Lung microvascular endothelial cell (primary cell): ENCODE results near the gene MYZAP. TPM values are rescaled to one million over a fixed set of nuclear protein-coding genes. Genes with fewer than 3 reads are reported as not detected.

ENCODE experiments used
- DNase-seq, 2 donors: peaks; one replicate each; pipeline versions ENCODE4 v3.0.0 to v3.0.0-alpha.2; 2010; ENCODE audit warnings: low read depth in 2 of 2
- total RNA-seq: library from RNA; depleted of rRNA; stranded (reverse); fragments of >200 nt; gene quantifications from 2 replicates; pipeline ENCODE4 v1.2.1, GENCODE V29; 2014

MYZAP gene
- total RNA-seq, 1 donor from 2014 or later, result 86.3 TPM

- no peak for DNase-seq
Observed at GRCh38 chr15:57694279-57694678, 102.6 kb downstream of the MYZAP start.

- peak in 1 of 2 donors; percentile 74 for DNase-seq
Observed at GRCh38 chr15:57696146-57696545, 104.4 kb downstream of the MYZAP start.

- DNase-seq, result no peak
Observed at GRCh38 chr15:57697588-57697987, 105.9 kb downstream of the MYZAP start.

- no peak for DNase-seq
Observed at GRCh38 chr15:57698243-57698642, 106.5 kb downstream of the MYZAP start.

GRCh38 chr15:57698991-57699390 lies 107.3 kb downstream of the MYZAP start:
- no peak for DNase-seq

GRCh38 chr15:57703387-57703786 lies 111.7 kb downstream of the MYZAP start:
- peak in 1 of 2 donors; percentile 34 for DNase-seq

- no peak for DNase-seq
Observed at GRCh38 chr15:57704441-57704840, 112.7 kb downstream of the MYZAP start.

- no peak for DNase-seq
Observed at GRCh38 chr15:57705746-57706404, 114.2 kb downstream of the MYZAP start.

- DNase-seq, result peak; percentile 99
Observed at GRCh38 chr15:57706405-57707209, 114.9 kb downstream of the MYZAP start, which contains the start of gene POLR2M. POLR2M (plus strand) TSS chr15:57706714; CDS start chr15:57706843, 129 bp downstream.

- DNase-seq, result peak; percentile 62 to 75
Observed at GRCh38 chr15:57708047-57708446, 116.3 kb downstream of the MYZAP start.

- DNase-seq, result no peak
Observed at GRCh38 chr15:57718309-57718708, 126.6 kb downstream of the MYZAP start.

GRCh38 chr15:57720867-57721266 lies 129.2 kb downstream of the MYZAP start:
- DNase-seq, result no peak

- no peak for DNase-seq
Observed at GRCh38 chr15:57726411-57726810, 134.7 kb downstream of the MYZAP start.

GRCh38 chr15:57727031-57727430 lies 135.3 kb downstream of the MYZAP start:
- no peak for DNase-seq

GRCh38 chr15:57728436-57728835 lies 136.7 kb downstream of the MYZAP start:
- no peak for DNase-seq

- DNase-seq, result no peak
Observed at GRCh38 chr15:57730876-57731275, 139.2 kb downstream of the MYZAP start.

GRCh38 chr15:57731530-57732103 lies 139.9 kb downstream of the MYZAP start:
- no peak for DNase-seq

GRCh38 chr15:57732526-57733331 lies 141.0 kb downstream of the MYZAP start:
- DNase-seq, result peak; percentile 67 to 73

- no peak for DNase-seq
Observed at GRCh38 chr15:57734860-57735259, 143.2 kb downstream of the MYZAP start.
